NCI-H1436 (cell line): ENCODE data around the gene UBE2QL1.
"Not testable (repeated sequence)": the region's sequence is repeated elsewhere in the genome, so short reads cannot be mapped to it uniquely, and the experiment has no call there.

Source experiments
- DNase-seq: peaks from one replicate; lab custom pipeline; 2025; lab: John Stamatoyannopoulos, UW

The UBE2QL1 gene

DNA sequence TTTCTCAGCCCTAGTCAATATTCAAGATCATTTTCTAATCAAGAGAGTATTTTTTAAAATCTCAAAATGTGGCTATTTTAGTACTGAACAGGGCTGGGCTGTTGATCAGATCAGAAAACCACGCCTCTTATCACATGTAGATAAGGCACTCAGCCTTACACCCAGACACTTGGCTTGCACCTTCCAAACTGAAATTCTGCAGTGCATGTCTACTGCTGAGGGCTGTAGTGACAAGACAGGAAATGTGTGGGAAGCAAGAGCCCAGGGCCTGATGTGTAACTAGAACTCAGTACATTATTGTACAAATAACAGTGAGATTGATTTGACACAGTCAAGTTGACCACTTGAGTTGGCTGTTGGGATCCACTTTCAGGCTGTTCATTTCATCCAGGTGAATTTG lies 48.6 kb downstream of the UBE2QL1 start:
- DNase-seq: no peak

DNA sequence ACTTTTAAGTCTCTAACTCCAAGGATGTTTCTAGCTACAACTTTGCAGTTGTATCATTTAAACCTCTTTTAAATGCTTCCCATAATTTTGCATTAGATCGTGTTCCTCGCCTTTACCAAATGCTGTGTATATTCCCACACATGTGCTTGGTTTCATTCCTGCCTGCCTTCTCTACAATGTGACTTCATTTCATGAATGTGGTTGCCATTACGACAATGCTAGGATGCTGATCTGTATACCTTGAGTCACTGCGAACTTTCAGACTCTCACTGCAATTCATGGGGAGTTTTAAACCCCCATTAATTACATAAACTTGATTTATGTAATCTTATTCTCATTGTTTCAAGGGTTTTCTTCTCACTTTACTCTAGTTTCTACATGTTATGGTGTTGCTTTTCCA lies 50.3 kb downstream of the UBE2QL1 start:
- no peak for DNase-seq

DNA sequence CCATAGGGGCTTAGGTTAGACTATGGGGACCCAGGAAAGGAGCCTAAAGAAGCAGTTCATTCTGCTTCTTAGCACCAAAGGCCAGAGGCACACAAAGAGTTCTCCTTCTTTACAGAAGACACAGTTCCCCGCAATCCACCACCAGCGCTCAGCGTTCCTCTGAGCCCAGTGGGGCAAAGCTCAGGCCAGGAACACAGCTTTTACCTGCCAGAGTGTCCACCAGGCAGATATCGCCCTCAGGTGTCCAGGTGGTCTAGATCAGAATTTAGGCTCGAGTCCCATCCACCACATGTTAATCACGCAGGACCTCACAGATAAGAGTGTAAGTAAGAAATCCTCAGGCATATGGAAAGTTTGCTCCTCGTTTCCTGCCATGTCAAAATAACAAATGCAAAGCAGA lies 53.0 kb downstream of the UBE2QL1 start:
- DNase-seq: no peak

DNA sequence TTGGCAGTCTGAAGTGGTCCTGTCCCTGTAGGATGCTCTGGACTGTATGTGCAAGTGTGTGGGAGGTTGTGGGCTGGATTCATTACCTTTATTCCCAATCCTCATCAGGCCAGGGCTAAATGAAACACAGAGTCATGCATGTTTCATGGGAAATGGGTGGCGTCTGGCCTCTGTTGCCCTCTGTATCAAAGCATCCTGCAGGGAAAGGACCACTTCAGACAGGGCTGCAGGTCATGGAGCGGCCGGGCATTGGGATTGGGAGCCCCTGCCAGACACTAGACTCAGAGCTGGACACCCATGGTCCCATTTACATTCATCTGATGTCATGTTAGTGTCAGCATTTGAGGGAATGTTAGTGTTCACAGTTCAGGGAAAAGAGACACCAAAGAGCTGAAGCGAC lies 53.8 kb downstream of the UBE2QL1 start:
- DNase-seq: no peak

DNA sequence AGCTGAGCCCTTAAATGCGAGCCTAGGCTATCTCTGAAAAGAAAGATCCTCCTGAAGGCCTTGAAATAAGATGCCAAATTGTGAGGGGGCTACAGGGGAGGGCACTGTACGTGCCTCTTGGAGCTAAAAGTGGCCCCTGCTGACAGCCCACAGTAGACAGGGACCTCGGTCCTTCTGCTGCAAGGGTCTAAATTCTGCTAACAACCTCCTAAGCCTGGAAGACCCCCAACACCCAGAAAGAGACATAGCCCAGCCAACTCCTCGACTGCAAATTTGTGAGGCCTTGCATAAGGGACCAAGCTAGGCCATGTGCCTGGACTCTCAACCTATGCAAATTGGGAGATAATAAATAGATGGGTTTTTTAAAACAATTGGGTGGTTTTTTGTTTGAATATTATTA lies 54.7 kb downstream of the UBE2QL1 start:
- DNase-seq: no peak

DNA sequence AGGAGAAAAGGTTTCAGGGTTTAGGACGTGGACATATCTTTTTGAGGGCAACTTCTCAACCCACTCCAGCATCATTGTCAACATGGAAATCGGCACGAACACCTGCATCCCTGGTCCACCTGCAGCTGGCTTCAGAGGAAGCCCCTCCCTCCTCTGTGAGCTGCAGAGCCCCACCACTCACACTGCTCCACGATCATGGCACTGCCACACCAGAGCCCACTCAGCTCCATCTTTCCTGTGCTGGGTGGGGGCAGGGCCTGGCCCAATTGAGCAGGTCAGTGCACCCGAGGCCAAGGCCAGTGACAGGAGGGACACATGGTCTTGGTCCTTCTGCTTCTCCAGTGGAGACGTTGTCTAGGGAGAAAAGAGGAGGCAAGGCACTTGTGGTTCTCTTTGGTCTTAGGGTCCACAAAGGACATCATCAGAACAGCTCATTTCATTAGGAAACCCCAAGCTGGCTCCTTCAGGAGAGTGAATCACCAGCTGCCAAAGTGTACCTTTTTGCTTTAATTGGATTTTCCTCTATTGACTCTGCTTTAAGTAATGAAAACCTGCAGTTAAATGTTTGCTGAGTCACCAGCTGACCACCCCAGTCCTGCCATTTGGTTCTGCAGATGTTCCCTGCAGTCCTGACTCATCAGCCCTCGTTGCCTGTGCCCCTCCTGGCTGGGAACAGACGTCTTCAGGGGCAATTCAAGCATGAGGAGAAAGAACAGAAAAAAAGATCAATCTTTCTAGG lies 56.2 kb downstream of the UBE2QL1 start:
- no peak for DNase-seq

DNA sequence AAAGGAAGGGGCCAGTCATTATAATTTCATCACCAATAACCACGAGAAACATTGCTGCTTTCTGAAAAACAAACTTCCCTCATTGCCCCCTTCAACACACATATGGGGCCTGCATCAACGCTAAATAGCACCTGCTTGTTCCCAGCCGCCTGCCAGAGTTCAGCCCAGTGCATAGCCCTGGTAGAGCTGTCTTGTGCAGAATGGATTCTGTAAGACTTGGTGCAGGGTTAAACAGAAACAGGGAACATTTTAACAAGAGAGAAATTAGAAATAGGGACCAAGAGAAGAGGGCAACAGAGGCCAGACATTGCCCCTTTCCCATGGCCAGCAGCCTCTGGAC lies 56.7 kb downstream of the UBE2QL1 start:
- DNase-seq: no peak

DNA sequence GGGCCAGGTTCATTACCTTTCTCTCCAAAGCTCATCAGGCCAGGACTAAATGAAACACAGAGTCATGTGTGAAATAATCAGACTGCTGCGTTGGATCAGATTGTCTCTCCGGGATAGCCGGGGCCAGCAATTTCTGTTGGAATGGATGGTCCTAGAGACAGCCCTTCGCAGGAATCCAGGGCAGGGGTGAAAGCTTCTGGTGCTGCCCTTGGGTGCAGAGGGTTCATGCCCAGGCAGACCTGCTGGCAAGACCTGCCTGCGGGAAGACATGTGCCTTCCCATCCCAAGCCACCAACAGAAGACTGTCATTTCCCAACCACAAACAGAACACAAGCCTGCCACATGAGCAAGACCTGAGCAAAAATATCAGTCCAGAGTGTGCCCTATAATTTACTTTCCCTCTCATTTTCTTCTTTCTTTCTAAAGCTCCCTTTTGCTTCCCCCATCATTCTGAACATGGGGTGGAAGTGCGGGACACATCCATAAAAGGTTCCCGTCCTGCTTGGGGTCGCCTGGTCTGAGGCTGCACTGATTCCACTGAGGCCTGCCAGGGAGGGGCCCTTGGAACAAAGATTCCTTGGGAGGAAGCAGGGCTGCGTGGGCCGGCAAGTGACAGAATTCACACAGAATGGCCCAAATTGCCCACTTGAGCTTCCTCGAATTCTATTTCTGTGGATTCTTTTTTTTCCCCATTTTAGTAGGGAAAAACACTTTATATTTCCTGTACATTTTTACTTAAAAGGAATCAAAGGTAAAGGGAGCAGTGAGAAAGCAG lies 57.3 kb downstream of the UBE2QL1 start:
- no peak for DNase-seq

DNA sequence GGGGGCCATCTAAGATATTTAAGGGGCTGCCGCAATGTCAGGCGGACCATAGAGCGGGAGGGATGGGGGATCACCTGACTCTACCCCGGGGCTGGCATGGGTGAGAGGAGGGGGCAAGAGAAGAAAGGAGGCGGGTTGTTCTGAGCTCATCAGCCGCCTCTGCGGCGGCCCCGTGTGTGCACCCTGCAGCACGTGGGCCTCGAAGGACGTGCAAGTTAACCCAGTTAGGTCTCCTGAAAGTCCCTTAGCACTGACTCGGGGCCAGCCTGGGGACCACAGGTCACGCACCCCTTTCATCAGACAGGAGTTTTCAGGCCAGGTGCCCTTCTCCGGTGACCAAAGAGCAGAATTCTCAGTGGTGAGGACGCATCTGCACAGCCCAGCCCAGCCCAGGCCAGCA lies 58.0 kb downstream of the UBE2QL1 start:
- no peak for DNase-seq

DNA sequence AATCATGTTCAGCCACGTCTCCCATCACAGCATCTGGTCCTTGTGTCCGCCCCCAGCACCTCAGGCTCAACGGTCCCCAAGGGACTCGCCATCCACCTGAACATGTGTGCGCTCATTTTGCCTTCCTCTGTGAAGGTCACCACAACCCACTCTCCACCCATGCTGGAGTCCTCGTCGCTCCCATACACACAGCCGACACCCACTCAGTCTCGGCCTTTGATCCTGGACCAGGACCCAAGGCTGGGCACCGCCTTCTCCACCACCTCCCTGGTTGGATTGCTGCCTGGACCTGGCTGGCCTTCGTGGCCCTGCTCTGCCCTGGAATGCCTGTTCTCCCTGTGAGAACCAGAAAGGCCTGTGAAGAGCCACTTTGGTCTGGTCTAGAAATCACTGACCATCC lies 60.3 kb downstream of the UBE2QL1 start:
- DNase-seq: no peak

DNA sequence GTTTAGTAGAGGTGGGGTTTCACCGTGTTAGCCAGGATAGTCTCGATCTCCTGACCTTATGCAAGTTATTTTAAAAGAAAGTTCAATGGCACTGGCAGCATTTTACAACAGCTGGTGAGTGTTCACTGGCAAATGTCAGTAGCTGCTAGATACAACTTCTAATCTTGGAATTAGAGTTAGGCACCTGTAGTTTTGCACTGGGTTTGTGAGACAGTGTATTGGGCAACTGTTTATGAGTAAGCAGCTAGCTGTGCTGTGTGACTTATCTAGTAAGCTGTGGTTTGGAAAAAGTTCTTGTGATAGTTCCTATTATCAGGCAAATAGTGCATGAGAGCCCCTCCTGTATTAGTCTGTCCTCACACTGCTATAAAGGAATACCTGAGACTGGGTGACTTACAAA lies 61.5 kb downstream of the UBE2QL1 start:
- no peak for DNase-seq

DNA sequence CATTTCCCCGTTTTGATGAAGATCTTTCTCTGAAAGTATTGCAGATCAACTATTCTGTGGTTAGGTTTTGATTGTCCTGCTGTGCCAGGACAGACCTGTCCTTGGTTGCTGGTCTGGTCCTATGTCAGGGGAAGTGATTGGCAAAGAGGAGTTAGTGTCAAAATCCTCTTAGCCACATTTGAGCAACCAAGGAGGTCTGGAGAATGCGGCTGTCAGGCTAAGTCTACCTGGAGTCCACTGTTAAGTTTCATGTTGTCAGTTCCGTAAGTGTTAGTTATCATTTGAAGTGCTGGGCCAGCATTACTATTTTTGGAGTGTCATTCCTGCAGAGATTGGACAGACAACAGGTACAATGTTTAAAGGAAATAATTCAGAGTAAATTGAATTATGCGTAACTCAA lies 62.3 kb downstream of the UBE2QL1 start:
- DNase-seq: no peak

DNA sequence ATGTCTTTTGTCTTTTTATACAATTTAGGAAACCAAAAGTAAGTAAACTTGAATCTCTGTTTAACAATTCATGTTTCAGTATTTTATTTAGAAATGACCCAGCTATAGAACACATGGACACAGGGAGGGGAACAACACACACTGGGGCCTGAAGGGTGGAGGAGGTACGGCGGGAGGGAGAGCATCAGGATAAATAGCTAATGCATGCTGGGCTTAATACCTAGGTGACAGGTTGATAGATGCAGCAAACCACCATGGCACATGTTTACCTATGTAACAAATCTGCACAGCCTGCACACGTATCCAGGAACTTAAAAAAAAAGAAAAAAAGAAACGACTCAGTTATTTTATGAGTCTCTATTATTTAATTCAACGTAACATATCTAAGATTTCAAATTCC lies 67.2 kb downstream of the UBE2QL1 start:
- DNase-seq: not testable (repeated sequence)

DNA sequence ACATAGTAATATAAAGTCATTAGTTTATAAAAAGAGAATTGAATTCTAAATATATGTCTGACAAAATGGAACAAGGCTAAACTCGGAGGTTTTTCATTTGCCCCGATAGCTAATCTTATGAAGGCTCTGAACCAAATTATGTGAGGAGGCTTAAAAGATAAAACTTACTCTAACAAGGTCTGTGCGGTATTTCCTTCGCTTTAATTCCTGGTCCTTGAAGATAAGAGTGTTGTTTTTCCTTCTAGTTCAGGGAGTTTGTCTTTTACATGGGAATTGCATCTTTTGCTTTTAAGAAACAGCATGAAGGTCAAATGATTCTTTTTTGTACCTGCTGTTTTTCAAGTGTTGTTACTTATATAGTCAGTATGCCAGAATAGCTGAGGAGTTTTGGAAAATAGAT lies 68.2 kb downstream of the UBE2QL1 start:
- DNase-seq: no peak

DNA sequence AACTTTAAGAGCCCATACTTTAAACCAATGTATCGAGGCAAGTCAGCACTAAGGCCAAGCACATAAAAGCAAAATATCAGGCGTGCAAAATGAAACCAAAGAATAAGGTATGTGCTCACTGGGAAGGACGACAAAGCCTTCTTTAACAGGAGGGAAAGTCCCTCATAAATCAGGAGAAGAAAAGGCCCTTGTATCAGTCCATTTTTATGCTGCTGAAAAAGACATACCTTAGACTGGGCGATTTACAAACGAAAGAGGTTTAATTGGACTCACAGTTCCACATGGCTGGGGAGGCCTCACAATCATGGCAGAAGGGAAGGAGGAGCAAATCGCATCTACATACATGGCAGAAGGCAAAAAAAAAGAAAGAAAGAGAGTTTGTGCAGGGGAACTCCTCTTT lies 68.9 kb downstream of the UBE2QL1 start:
- no peak for DNase-seq

DNA sequence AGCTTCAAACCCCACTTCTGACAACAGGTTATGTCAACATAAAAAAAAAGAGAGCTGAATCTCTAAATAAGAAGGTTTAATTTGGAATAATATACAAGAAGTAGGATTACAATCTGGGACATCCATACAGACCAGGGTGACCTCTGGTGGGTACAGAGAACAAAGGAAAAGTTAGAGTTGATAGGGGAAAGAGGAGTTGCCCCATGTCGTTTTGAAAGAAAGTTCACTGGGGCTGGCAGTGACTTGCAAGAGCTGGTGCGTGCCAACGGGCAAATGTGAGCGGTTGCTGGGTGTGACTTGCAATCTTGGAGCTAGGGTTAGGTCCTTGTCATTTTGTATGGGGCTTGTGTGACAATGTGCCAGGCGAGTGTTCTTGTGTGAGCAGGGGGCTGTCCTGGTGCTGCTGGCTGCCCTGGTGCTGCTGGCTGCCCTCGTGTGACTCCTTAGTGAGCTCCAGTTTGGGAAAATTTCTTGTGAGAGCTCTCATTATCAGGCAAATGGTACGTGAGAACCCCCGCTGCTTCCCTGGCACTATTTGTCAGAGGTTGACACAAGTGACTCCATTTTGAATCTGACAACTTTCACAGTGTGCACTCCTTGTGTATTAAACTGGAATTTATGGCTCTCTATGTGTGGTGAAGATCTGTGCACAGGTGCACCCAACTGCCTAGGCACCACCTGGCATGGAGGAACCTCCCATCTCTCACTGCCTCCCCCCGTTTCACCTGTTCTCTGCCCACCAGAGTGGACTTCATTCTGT lies 69.8 kb downstream of the UBE2QL1 start:
- no peak for DNase-seq

DNA sequence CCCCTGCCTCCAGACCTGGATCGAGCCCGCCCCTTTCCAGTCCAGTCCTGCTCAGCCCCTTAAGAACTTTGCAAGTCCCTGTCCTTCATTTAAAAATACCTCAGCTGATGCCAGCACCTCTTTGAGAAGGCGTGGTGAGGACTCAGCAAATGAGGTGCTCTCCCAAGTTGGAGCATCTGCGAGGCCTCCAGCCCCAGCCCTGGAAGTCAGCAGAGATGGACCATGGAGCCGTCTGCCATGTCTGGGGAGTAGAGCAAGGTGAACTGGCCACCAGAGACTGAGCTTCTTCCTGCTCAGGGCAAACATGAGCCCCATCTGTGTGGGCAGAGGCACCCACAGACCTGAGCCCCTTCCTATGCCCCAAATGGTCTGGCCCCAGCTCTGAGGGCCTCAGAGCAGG lies 71.5 kb downstream of the UBE2QL1 start:
- no peak for DNase-seq

DNA sequence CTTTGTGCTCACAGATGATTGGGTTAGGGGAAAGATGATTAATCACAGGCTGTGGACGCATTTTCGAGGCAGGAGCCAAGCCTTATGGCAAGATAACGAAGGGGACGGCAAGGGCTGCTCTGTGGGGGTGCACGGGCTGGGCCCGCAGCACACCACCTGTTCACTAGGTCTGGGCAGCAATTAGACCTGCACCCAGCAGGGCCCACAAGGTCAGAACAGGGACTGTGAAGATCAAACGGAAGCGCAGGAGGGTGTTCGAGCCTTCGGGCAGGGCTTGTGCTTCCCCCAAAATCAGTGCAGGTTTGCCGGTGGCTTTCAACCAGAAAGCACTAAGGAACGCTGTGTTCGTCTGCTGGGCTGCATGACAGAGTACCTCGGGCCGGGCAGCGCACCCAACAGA lies 73.7 kb downstream of the UBE2QL1 start:
- no peak for DNase-seq

DNA sequence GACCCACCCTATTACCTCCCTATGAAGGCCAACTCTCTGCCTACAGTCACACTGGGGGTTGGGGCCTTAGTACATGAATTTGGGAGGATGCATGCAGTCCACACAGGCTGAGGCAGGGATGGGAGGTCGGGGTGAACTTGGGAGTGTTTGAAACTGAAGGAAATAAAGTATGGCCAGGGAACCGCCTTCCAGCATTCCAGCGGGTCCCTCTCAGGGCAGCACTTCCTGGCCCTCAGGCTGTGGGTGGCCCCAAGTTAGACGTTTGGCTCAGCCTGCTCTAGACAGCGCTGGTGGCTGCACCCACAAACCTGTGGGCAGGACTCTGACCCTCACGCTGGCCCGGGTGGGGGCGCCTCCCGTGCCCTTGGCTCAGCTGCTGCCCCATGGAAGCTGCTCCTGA lies 74.3 kb downstream of the UBE2QL1 start:
- DNase-seq: no peak

DNA sequence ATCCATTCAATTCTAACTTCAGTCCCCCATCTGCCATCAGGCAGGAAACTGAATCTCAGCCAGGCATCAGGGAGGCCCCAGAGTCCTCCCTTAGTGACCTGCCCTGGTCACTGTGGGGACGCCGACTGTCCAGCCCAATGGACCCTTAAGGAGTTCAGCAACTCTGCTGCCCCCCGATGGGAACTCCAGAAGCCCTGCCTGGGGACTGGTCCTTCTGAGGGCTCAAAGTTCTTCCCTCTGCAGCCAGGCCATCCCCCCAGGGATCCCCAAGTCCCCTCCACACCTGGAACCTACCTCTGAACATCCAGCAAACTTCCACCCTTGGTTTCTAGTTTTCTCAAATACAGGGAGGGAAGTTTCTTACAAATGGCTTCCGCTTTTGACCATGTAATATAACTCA lies 76.8 kb downstream of the UBE2QL1 start:
- no peak for DNase-seq

DNA sequence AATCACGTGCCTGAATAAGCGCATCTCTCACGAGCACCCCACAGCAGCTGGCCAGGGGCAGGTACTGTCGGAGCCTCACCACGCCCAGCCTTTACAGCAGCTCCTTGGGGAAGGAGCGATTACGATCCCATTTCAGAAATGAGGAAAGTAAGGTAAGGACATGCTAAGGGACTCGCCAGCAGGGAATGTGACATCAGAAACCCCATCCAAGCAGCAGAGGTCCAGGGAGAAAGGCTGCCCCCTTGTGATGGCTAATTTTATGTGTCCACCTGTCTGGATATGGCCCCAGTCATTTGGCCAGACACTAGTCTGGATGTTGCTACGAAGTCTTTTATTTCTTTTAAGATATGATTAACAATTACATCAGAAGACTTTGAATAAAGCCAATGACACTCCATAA lies 77.3 kb downstream of the UBE2QL1 start:
- no peak for DNase-seq

DNA sequence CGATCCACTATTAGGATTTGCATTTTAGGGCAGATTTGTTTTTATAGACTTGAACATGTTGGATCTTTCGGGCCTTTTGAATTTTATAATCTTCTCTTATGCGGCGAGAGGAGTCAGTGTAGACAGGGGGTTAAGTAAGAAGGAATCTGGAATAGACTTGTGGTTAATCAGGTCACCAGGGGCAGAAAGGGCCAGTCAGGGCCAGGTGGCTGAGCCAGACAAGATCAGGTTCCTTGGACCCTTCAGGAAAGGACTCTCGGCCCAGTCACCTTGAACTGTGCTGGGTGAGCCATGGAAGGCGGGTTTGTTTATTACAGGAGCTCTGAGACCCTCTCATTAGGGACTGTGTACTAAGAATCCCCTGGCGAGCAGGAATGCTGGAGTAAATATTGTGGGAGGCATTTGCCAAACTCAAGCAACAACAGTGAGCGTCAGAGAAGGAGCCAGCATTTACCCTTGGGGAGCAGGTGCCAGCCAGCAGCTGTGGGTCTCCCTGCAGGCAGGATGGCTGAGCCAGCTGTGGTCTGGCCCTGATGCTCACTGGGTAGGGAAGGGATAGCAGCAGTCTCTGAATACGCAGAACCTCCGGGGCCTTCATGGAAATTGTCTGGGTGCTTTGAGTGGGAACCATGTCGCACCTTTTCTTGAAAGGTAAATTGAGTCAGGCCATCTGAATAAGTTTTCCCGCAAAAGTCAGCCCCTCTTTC lies 79.2 kb downstream of the UBE2QL1 start:
- no peak for DNase-seq

DNA sequence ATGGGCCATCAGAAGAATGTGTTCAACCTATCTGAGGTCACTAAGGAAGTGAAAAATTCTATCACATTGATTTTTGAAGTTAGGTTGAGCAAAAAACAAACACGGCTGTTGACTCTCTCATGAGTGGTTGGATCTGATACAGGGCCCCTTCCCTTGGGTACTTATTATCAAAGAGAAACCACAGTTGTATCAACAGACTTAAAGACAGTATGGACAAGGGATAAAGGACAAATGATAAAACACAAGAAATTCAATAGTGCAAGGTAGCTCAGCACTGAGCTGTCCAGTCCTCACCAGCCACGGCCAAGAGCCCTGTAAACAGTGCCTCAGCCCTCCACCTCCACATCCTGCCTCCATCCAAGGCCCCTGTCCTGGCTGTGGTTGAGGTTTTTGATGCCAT lies 86.9 kb downstream of the UBE2QL1 start:
- no peak for DNase-seq
